Upper lobe of right lung (tissue), 1 donor: ENCODE data around the gene SLCO3A1. TPM values are rescaled to one million over a fixed set of nuclear protein-coding genes. Genes with fewer than 3 reads are reported as not detected.

Experiments used
- ATAC-seq: fragments of 200-7000 bp; cut with Tn5 transposase; one replicate; pipeline ENCODE4 v1.9.1; 2020; ENCODE audit warnings: mild to moderate bottlenecking, moderate library complexity
- DNase-seq: peaks from one replicate; pipeline ENCODE4 v3.0.0-alpha.2; 2020
- H3K27ac ChIP-seq: fragments of 200-600 bp; one replicate; pipeline ENCODE4 v1.8.0; 2022
- H3K27me3 ChIP-seq: fragments of 200-600 bp; one replicate; pipeline ENCODE4 v1.8.0; 2022; ENCODE audit warnings: mild to moderate bottlenecking
- H3K36me3 ChIP-seq: fragments of 200-600 bp; one replicate; pipeline ENCODE4 v1.8.0; 2022
- H3K4me1 ChIP-seq: fragments of 200-600 bp; one replicate; pipeline ENCODE4 v1.8.0; 2022
- H3K4me3 ChIP-seq: fragments of 200-600 bp; one replicate; pipeline ENCODE4 v1.8.0; 2022; ENCODE audit warnings: mild to moderate bottlenecking
- H3K9me3 ChIP-seq: fragments of 200-600 bp; one replicate; pipeline ENCODE4 v1.8.0; 2022
- intact Hi-C: fragments of 100-400 bp; cut with DNase I; formaldehyde crosslinking; loops from one replicate; pipeline ENCODE4 v1.11.0; 2022
- total RNA-seq: library from RNA; stranded (reverse); fragmentation: NEBNext Ultra II Directional; extraction: Animal tissue kit (Norgen Biotek cat#: 25700); gene quantifications from one replicate; pipeline ENCODE4 v1.2.1, GENCODE V29; 2021
- TF ChIP-seq, protein P1 (sequence below): fragments of 200-600 bp; IDR thresholded peaks from one replicate; pipeline ENCODE4 v1.8.0; 2022; ENCODE audit warnings: antibody characterized with exemption
- donor health status: DM: no; HTN: yes; CAD: no; lungs with severe emphysema.

The SLCO3A1 gene
- total RNA-seq, 1 donor from 2014 or later, result 50.6 TPM

DNA sequence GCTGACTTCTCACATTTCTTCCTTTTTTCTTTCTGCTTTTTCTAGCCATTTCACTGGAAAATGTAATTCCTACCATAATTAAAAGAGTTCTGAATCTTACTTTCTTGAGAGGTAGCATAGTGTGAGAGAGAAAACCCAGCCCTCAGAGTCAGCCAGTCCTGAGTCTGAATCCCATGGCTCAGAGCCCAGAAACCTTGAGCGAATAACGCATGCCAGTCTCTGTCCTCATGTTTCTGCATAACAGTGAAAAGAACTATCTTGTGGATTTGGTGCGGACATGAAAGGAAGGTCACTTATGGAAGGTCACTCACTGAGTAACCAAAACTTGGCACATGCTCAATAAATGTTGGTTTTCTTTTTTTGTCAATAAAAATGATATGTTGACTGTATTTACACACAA lies 29.3 kb upstream of the SLCO3A1 start:
- intact Hi-C loops, result no loop called here
- Histone ChIP-seq H3K36me3 (no peaks in the 10 kb centered on the region), H3K27ac (no peak overlapping the region), H3K27me3 (no peaks in the 10 kb centered on the region), H3K4me1 (no peaks in the 10 kb centered on the region), H3K9me3 (no peaks in the 10 kb centered on the region), H3K4me3 (no peak overlapping the region)
- ATAC-seq, result no peak
- TF ChIP-seq, protein P1, sequence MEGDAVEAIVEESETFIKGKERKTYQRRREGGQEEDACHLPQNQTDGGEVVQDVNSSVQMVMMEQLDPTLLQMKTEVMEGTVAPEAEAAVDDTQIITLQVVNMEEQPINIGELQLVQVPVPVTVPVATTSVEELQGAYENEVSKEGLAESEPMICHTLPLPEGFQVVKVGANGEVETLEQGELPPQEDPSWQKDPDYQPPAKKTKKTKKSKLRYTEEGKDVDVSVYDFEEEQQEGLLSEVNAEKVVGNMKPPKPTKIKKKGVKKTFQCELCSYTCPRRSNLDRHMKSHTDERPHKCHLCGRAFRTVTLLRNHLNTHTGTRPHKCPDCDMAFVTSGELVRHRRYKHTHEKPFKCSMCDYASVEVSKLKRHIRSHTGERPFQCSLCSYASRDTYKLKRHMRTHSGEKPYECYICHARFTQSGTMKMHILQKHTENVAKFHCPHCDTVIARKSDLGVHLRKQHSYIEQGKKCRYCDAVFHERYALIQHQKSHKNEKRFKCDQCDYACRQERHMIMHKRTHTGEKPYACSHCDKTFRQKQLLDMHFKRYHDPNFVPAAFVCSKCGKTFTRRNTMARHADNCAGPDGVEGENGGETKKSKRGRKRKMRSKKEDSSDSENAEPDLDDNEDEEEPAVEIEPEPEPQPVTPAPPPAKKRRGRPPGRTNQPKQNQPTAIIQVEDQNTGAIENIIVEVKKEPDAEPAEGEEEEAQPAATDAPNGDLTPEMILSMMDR, result no peak
- DNase-seq, result no peak

DNA sequence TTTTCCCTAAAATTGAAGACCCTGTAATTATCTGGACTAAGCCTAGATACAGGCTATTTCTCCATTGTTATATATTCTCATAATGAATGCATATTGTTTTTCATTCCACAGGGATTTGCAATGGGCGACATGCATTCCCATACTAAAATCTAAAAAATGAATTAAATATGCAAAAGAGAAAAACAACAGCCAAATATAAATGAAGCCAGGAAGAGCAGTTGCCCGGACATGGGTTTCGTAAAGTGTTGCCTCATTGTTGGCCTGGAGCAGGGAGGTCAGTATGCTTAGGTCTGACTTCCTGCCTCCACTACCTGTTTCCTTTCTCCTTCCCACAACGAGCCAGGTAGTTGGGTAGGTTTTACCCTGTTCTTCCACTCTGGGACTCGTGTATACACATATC lies 27.1 kb upstream of the SLCO3A1 start:
- Histone ChIP-seq H3K36me3 (no peaks in the 10 kb centered on the region), H3K9me3 (no peaks in the 10 kb centered on the region), H3K27me3 (no peaks in the 10 kb centered on the region), H3K4me1 (no peaks in the 10 kb centered on the region), H3K4me3 (no peak overlapping the region), H3K27ac (no peak overlapping the region)
- intact Hi-C loops, result no loop called here
- no peak for ATAC-seq
- TF ChIP-seq, protein P1, result no peak
- DNase-seq, result no peak

DNA sequence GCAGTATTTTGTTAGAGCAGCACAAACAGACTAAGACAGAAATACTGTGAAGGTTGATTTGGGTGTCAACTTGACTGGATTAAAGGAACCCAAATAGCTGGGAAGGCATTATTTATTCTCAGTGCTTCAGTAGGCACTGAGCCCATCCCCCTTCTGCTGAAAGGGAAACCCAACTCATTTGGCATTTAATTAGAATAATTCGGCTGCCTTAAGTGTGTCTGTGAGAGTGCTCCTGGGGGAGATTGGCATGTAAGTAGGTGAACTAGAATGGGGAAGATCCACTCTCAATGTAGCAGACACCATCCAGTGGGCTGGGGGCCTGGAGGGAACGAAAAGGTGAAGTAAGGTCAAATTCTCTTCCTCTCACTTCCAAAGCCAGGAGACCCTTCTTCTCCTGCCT lies 20.5 kb upstream of the SLCO3A1 start:
- Histone ChIP-seq H3K27ac (no peak overlapping the region), H3K4me3 (no peak overlapping the region), H3K27me3 (no peaks in the 10 kb centered on the region), H3K9me3 (no peaks in the 10 kb centered on the region), H3K4me1 (no peaks in the 10 kb centered on the region), H3K36me3 (no peaks in the 10 kb centered on the region)
- TF ChIP-seq, protein P1, result no peak
- intact Hi-C loops, result no loop called here
- DNase-seq (no peak), ATAC-seq (no peak)

DNA sequence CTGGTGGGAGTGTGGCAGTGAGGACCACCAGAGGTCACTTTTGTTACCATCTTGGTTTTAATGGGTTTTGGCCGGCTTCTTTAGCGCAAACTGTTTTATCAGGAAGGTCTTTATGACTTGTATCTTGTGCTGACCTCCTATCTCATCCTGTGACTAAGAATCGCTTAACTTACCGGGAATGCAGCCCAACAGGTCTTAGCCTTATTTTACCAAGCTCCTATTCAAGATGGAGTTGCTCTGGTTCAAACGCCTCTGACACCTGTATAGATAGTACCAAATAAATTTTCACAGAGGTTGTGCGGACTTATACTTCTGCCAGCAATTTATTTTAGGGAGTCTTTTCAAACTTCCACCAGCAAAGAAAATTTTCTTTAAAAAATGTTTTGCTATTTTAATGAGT lies 13.6 kb upstream of the SLCO3A1 start:
- Histone ChIP-seq H3K27me3 (no peaks in the 10 kb centered on the region), H3K9me3 (no peaks in the 10 kb centered on the region), H3K4me3 (no peak overlapping the region), H3K36me3 (no peaks in the 10 kb centered on the region), H3K27ac (no peak overlapping the region), H3K4me1 (no peaks in the 10 kb centered on the region)
- no peak for DNase-seq
- no peak for ATAC-seq
- intact Hi-C loops, result no loop called here
- TF ChIP-seq, protein P1, result no peak

DNA sequence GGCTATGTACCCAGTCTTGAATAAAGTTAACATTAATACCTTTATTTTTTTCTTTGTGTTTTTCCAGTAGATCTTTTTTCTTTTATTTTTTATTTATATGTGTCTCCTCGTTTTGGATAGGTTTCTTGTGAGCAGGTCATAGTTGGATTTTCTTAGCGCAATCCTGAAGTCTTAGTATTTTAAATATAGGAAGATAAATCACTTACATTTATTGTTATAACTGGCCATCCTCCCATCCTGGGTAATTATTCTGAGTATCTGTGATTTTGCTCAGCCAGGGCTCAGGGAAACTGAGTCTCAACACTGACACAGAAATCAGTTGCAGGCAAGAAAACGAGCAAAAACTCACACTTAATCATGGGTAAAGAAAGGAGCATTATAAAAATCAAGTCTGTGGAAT lies 11.6 kb upstream of the SLCO3A1 start:
- Histone ChIP-seq H3K4me3 (no peak overlapping the region), H3K27ac (no peak overlapping the region), H3K27me3 (no peaks in the 10 kb centered on the region), H3K36me3 (no peaks in the 10 kb centered on the region), H3K9me3 (no peaks in the 10 kb centered on the region), H3K4me1 (no peaks in the 10 kb centered on the region)
- TF ChIP-seq, protein P1, result no peak
- ATAC-seq, result no peak
- no peak for DNase-seq
- intact Hi-C loops, result no loop called here

DNA sequence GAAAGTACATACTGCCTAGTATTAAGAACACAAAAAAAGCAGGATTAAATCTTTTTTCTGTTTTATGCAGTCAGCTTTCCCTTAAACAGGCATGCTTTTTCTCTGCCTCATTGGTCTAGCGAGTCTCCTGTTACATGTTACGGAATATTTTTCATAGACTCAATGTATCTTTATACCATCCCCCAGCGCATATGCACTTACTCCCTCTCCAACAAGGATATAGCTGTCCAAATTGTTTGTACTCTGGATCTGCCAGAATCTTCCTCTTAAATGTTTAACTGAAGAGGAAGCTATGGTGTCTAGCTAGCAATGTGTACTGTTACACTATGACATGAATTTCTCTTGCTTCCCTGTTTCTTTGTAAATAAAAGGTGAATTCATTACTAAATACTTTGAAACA lies 9.2 kb upstream of the SLCO3A1 start:
- intact Hi-C loops, result no loop called here
- H3K9me3 ChIP-seq, result no peaks in the 10 kb centered on the region
- ATAC-seq (no peak), DNase-seq (no peak)
- TF ChIP-seq, protein P1, result no peak
- no peaks in the 10 kb centered on the region for H3K4me1 ChIP-seq
- no peak overlapping the region for H3K27ac ChIP-seq
- H3K4me3 ChIP-seq, result no peak overlapping the region
- no peaks in the 10 kb centered on the region for H3K36me3 ChIP-seq
- H3K27me3 ChIP-seq, result no peaks in the 10 kb centered on the region
